HL-60 (cell line): Measurements from ENCODE around the gene POM121L2.

Experiments
- DNase-seq, 2 experiments: peaks; one replicate each; pipeline ENCODE4 v3.0.0-alpha.2; 2010 to 2020; ENCODE audit warnings: low read depth in 1 of 2, low spot score in 1 of 2
- H3K27ac ChIP-seq: fragments of 250-450 bp; sonication (Bioruptor Pico); replicated peaks from 2 replicates; pipeline ENCODE4 v1.5.1; 2020; ENCODE audit warnings: mild to moderate bottlenecking, moderate library complexity
- H3K27me3 ChIP-seq: fragments of 250-450 bp; sonication (Bioruptor Pico); 2 replicates; pipeline ENCODE4 v1.5.1; 2021; ENCODE audit warnings: mild to moderate bottlenecking, moderate library complexity; ENCODE audit not compliant: insufficient read depth, poor library complexity, severe bottlenecking
- H3K4me3 ChIP-seq: replicated peaks from 2 replicates; pipeline ENCODE4 v1.5.1; 2011; ENCODE audit warnings: mild to moderate bottlenecking, control low read depth, low read length; ENCODE audit not compliant: insufficient read depth
- CTCF ChIP-seq: IDR thresholded peaks from one replicate; pipeline ENCODE4 v1.5.1; 2011; ENCODE audit warnings: low read length, control low read depth, inconsistent platforms; ENCODE audit not compliant: insufficient read depth
- GABPA ChIP-seq: IDR thresholded peaks from 2 replicates; pipeline ENCODE4 v1.6.1; 2012; ENCODE audit warnings: low read depth
- POLR2AphosphoS5 ChIP-seq: IDR thresholded peaks from 2 replicates; pipeline ENCODE4 v1.6.1; 2012; ENCODE audit warnings: low read depth
- REST ChIP-seq: IDR thresholded peaks from 2 replicates; pipeline ENCODE4 v1.6.1; 2012; ENCODE audit warnings: low read depth; ENCODE audit not compliant: insufficient replicate concordance
- SPI1 ChIP-seq: IDR thresholded peaks from 2 replicates; pipeline ENCODE4 v1.6.1; 2012; ENCODE audit warnings: low read depth, mild to moderate bottlenecking, borderline replicate concordance

Gene POM121L2

GRCh38 chr6:27321370-27321769, 9.3 kb upstream of the POM121L2 start:
- H3K27me3 ChIP-seq, result no peaks in the 10 kb centered on the region
- TF ChIP-seq SPI1 (no peak), CTCF (no peak), GABPA (no peak), REST (no peak), POLR2AphosphoS5 (no peak)
- no peak overlapping the region for H3K27ac ChIP-seq
- no peak overlapping the region for H3K4me3 ChIP-seq
- DNase-seq, result no peak

- TF ChIP-seq REST, result no peak
- TF ChIP-seq SPI1, result no peak
- no peak for TF ChIP-seq GABPA
- no peak for TF ChIP-seq POLR2AphosphoS5
- no peak for TF ChIP-seq CTCF
- H3K27ac ChIP-seq, result no peak overlapping the region
- H3K4me3 ChIP-seq, result no peak overlapping the region
- H3K27me3 ChIP-seq, result no peaks in the 10 kb centered on the region
- no peak for DNase-seq
Observed at GRCh38 chr6:27318973-27319372, 6.9 kb upstream of the POM121L2 start.

- DNase-seq, result no peak
- H3K27me3 ChIP-seq, result no peaks in the 10 kb centered on the region
- H3K27ac ChIP-seq, result no peak overlapping the region
- H3K4me3 ChIP-seq, result no peak overlapping the region
- no peak for TF ChIP-seq GABPA
- no peak for TF ChIP-seq CTCF
- no peak for TF ChIP-seq POLR2AphosphoS5
- no peak for TF ChIP-seq SPI1
- TF ChIP-seq REST, result no peak
Observed at GRCh38 chr6:27314046-27314445, 2.0 kb upstream of the POM121L2 start.
